ENCODE measurements around the gene CSNK1G2.

CSNK1G2 gene

DNA sequence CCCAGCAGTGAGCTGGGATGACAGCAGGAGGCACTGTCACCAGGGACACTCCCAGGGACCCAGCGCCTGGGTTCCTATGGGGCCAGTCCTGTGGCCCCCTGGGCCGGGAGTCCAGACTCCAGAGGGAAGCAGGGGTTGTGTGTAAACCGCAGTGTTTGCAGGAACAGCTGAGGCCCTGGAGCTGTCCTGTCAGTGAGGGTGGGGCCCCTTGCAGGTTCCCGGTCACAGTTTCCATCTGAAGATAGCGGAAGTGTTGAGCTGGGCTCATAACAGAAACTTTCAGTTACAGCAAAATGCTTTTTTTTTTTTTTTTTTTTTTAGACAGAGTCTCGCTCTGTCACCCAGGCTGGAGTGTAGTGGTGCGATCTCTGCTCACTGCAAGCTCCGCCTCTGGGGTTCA, 17.7 kb upstream of the CSNK1G2 start:
- TF ChIP-seq, protein P1, sequence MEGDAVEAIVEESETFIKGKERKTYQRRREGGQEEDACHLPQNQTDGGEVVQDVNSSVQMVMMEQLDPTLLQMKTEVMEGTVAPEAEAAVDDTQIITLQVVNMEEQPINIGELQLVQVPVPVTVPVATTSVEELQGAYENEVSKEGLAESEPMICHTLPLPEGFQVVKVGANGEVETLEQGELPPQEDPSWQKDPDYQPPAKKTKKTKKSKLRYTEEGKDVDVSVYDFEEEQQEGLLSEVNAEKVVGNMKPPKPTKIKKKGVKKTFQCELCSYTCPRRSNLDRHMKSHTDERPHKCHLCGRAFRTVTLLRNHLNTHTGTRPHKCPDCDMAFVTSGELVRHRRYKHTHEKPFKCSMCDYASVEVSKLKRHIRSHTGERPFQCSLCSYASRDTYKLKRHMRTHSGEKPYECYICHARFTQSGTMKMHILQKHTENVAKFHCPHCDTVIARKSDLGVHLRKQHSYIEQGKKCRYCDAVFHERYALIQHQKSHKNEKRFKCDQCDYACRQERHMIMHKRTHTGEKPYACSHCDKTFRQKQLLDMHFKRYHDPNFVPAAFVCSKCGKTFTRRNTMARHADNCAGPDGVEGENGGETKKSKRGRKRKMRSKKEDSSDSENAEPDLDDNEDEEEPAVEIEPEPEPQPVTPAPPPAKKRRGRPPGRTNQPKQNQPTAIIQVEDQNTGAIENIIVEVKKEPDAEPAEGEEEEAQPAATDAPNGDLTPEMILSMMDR (IDR thresholded peaks at IDR 0.05; ENCODE audit: insufficient read depth, missing control alignments): no peak
- DNase-seq (ENCODE audit: insufficient read length, low spot score): no peak
- FAIRE-seq: no peak

DNA sequence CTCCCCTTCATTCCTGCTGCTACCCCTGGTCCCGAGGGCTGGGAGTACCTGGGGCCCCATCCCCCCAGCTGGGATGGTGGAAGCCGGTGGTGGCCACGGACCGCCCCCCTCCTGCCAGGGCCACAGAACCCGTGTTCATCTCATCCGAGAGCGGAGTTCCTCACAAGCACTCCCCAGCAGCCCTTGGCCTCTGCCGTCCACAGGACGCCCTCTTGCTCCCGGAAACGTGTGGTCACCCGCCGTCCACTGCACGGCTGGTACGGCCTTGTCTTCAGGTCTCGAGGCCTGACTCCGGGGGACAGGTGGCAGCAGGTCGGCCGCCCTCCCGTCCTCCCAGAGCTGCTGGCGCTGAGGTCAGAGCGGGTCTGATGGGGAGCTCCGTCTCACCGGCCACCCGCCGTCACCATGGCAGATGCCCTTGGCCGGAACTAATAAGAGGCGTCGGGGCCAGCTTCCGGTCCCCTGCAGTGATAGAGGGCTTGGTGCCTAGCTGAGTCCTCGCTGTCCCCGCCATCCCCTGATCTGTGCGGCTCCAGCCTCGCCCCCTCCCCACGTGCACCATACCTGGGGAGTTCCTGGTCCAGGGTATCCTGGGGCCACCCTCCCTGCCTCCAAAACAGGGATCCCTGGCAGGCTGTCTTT, 16.5 kb upstream of the CSNK1G2 start:
- FAIRE-seq: no peak
- DNase-seq (ENCODE audit: insufficient read length, low spot score): no peak
- TF ChIP-seq, protein P1 (IDR thresholded peaks at IDR 0.05; ENCODE audit: insufficient read depth, missing control alignments): no peak

DNA sequence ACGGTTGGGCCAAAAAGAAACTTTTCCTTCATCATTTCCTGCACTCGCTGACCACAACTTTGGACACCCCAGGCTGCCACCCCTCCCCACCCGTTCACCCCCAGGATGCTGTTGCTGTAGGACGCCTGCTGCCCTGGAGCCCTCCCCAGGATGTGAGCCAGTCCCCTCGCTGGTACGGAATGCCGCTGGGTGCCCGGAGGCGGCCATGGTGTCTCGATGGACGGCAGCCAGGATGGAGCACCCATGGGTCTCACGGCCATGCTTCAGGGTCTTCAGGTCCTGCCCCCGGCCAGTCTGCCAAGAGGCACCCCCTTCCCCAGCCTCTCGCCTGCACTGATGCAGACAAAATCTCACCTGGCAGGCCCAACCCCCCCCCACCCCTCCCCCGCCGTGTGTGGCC, 15.4 kb upstream of the CSNK1G2 start:
- TF ChIP-seq, protein P1 (IDR thresholded peaks at IDR 0.05; ENCODE audit: insufficient read depth, missing control alignments): no peak
- no peak for FAIRE-seq
- no peak for DNase-seq (ENCODE audit: insufficient read length, low spot score)

DNA sequence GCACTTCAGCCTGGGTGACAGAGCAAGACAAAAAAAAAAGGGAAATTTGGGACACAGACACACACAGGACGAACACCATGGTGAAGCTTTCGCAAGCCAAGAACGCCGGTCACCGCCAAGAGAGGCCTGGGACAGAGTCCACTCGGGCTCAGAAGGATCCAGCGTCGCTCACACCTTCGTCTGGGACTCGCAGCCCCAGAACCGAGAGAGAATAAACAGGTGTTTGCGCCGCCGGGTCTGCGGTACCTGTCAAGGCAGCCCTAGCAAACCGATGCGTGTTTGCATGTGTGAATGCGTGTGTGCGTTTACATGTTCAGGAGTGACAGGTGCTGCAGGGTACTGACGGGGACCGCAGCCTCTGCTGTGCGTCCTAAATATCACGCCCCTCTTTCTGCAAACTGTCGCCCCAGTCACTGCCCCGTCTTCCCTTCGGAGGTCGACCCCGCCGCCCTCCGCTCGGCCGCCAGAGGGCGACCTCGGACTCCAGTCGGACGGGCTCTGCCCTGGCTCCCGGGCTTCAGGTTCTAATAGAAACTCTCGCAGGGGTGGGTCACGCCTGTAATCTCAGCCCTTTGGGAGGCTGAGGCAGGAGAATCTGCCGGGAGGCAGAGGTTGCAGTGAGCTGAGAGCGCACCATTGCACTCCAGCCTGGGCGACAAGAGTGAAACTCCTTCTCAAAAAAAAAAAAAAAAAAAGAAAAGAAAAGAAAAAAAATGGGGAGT, 11.8 kb upstream of the CSNK1G2 start:
- peak; percentile 90 for DNase-seq (ENCODE audit: insufficient read length, low spot score)
- TF ChIP-seq, protein P1 (IDR thresholded peaks at IDR 0.05; ENCODE audit: insufficient read depth, missing control alignments): peak; percentile 79
- no peak for FAIRE-seq

DNA sequence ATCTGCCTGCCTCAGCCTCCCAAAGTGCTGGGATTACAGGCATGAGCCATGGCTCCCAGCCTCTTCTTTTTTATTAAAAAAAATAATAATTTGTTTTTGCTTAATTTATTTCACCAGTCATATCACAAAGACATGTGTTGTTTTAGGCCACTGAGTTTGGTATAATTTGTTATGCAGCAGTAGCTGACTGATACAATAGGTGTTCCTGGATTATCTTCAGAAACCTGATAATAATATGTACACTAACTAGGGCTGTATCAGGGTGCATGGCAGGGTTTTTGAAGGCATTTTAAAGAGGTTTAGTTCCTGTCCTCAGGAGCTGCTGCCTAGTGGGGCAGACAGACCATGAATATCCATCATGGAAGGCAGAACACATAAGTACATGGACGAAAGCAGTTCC, 9.5 kb upstream of the CSNK1G2 start:
- TF ChIP-seq, protein P1 (IDR thresholded peaks at IDR 0.05; ENCODE audit: insufficient read depth, missing control alignments): no peak
- no peak for FAIRE-seq
- no peak for DNase-seq (ENCODE audit: insufficient read length, low spot score)

DNA sequence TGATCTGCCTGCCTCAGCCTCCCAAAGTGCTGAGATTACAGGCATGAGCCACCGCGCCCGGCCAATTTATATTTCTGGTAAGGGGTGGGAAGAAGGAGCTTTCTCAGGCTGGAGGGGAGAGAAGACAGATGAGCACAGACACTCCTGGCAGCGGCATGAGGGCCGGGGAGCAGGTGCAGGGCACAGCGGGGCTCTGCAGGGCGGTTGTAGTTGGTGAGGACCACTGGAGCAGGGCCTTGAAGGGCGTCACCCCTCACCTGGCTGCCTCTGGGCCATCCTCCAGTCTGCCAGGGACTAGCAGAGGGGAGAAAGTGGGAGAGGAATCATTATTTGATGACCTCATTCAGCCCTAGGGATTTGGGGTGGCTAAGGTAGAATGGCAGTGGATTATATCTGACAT, 8.6 kb upstream of the CSNK1G2 start:
- TF ChIP-seq, protein P1 (IDR thresholded peaks at IDR 0.05; ENCODE audit: insufficient read depth, missing control alignments): no peak
- DNase-seq (ENCODE audit: insufficient read length, low spot score) (no peak), FAIRE-seq (no peak)

DNA sequence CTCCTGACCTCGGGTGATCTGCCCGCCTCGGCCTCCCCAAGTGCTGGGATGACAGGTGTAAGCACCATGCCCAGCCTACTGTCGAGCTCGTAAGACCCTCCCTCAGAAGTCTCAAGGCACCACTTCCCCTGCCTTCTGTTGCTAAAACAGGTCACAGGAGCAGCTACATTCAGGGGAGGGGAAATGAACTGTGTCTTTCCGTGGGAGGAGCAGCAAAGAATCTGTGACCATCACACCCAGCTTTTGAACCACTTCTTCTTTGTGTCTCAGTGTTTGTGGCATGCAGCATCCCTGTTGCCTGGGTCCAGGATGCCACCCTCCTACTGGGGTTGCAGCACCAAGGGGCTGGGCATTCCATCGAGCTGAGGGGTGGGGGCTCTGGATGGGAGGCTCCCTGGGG, 7.7 kb upstream of the CSNK1G2 start:
- DNase-seq (ENCODE audit: insufficient read length, low spot score): no peak
- TF ChIP-seq, protein P1 (IDR thresholded peaks at IDR 0.05; ENCODE audit: insufficient read depth, missing control alignments): no peak
- FAIRE-seq: no peak
